A549 (cell line): Measurements from ENCODE around the gene CBLC. TPM values are rescaled to one million over a fixed set of nuclear protein-coding genes. Genes with fewer than 3 reads are reported as not detected.
A peak's percentile ranks its signal among the peaks of the same experiment; 100 is the strongest.

ENCODE experiments used
- ATAC-seq, 2 experiments: fragments of 200-7000 bp in 1 of 2; fragments of >200 bp in 1 of 2; cut with Nextera tagmentation in 1 of 2; cut with Tn5 transposase in 1 of 2; 3 replicates each; pipeline versions ENCODE4 v1.8.0 to v1.9.1; 2018 to 2020; ENCODE audit warnings: mild to moderate bottlenecking in 1 of 2, moderate library complexity in 1 of 2
- CTCF ChIA-PET: fragments of 300-600 bp; sonication (Branson Sonifier 250); formaldehyde crosslinking; extraction: SDS; loops from one replicate; lab custom pipeline; 2021; ENCODE audit warnings: antibody characterized with exemption, inconsistent platforms; lab: Yijun Ruan, JAX
- POLR2A ChIA-PET: fragments of 350-600 bp; formaldehyde crosslinking; extraction: SDS; loops from one replicate; lab custom pipeline; 2021; ENCODE audit warnings: antibody characterized with exemption, inconsistent platforms; lab: Yijun Ruan, JAX
- DNase-seq, 2 experiments: peaks; one replicate each; pipeline versions ENCODE4 v3.0.0 to v3.0.0-alpha.2; 2011 to 2016; ENCODE audit warnings: low read depth in 1 of 2, low spot score in 1 of 2
- FAIRE-seq: peaks from 2 replicates; lab custom pipeline; 2011; peaks lifted over from hg19 to GRCh38; lab: Jason Lieb, UNC
- H3K27ac ChIP-seq, 2 experiments: fragments of >200 bp; sonication (Bioruptor Twin); formaldehyde crosslinking; 3 replicates each; pipeline ENCODE4 v1.5.1; 2016 to 2017
- H3K4me1 ChIP-seq: fragments of >200 bp; sonication (Bioruptor Twin); formaldehyde crosslinking; 3 replicates; pipeline ENCODE4 v1.6.1; 2016
- H3K4me2 ChIP-seq: fragments of >200 bp; sonication (Bioruptor Twin); formaldehyde crosslinking; 3 replicates; pipeline ENCODE4 v1.6.1; 2016
- H3K4me3 ChIP-seq: fragments of >200 bp; sonication (Bioruptor Twin); formaldehyde crosslinking; 3 replicates; pipeline ENCODE4 v1.5.1; 2016
- H3K9me3 ChIP-seq: fragments of >200 bp; sonication (Bioruptor Twin); formaldehyde crosslinking; 3 replicates; pipeline ENCODE4 v1.6.1; 2016
- CBX8 ChIP-seq: fragments of 200-600 bp; sonication (generic); IDR thresholded peaks from 2 replicates; pipeline ENCODE4 v1.6.1; 2016
- HOXA7 ChIP-seq: fragments of 250-450 bp; sonication (Bioruptor Pico); IDR thresholded peaks from 2 replicates; pipeline ENCODE4 v1.5.0; 2020; ENCODE audit warnings: mild to moderate bottlenecking, moderate library complexity
- JUN ChIP-seq, 2 experiments: fragments of >200 bp; sonication (Bioruptor Twin); formaldehyde crosslinking; IDR thresholded peaks; 2 replicates in 1 of 2; 3 replicates in 1 of 2; pipeline ENCODE4 v1.6.1; 2016 to 2017
- KDM1A ChIP-seq: fragments of 200-600 bp; sonication (generic); IDR thresholded peaks from 2 replicates; pipeline ENCODE4 v1.6.1; 2016; ENCODE audit warnings: low read depth, mild to moderate bottlenecking
- NPAS2 ChIP-seq: fragments of 250-450 bp; sonication (Bioruptor Pico); IDR thresholded peaks from 2 replicates; pipeline ENCODE4 v1.8.0; 2022; ENCODE audit warnings: mild to moderate bottlenecking, moderate library complexity, borderline replicate concordance
- RAD21 ChIP-seq, 2 experiments: fragments of >200 bp in 1 of 2; sonication (Bioruptor Twin) in 1 of 2; formaldehyde crosslinking in 1 of 2; IDR thresholded peaks in 1 of 2; conservative IDR thresholded peaks in 1 of 2; 2 replicates in 1 of 2; 3 replicates in 1 of 2; pipeline ENCODE4 v1.6.1; 2012 to 2018; ENCODE audit warnings: inconsistent platforms in 1 of 2
- ZFP36 ChIP-seq: fragments of 450-650 bp; IDR thresholded peaks from 2 replicates; pipeline ENCODE4 v1.6.1; 2014; ENCODE audit warnings: borderline replicate concordance; ENCODE audit not compliant: partially characterized antibody
- ZSCAN20 ChIP-seq: fragments of 250-450 bp; sonication (Bioruptor Pico); IDR thresholded peaks from 2 replicates; pipeline ENCODE4 v1.8.0; 2022; ENCODE audit warnings: mild to moderate bottlenecking, moderate library complexity
- WGBS: methylation state at CpG from one replicate; pipeline ENCODE4 v1.1.6; 2017; ENCODE audit errors: missing lambda C conversion rate; 5-methylcytosine and 5-hydroxymethylcytosine counted together
- polyA plus RNA-seq, 4 experiments: library from polyadenylated mRNA; depleted of rRNA in 3 of 4; stranded (reverse); fragments of >200 nt; fragmentation: RNase III in 1 of 4; extraction: RNeasy Plus Mini Kit Qiagen cat#74134 plus additional on column Dnase treatment in 1 of 4; gene quantifications; 2 replicates in 3 of 4; 3 replicates in 1 of 4; pipeline ENCODE4 v1.2.3, GENCODE V29; 2011 to 2017
- TF ChIP-seq, protein P1 (sequence below): fragments of 150-350 bp; IDR thresholded peaks from 2 replicates; pipeline ENCODE4 v1.6.1; 2014; ENCODE audit warnings: low read depth, mild to moderate bottlenecking, low read length
- TF ChIP-seq, protein P2 (sequence below): fragments of >200 bp; sonication (Bioruptor Twin); formaldehyde crosslinking; IDR thresholded peaks from 2 replicates; pipeline ENCODE4 v1.6.1; 2016
- TF ChIP-seq, protein P3 (sequence below): fragments of 250-450 bp; sonication (Bioruptor Pico); IDR thresholded peaks from 2 replicates; pipeline ENCODE4 v1.5.0; 2021; ENCODE audit warnings: mild to moderate bottlenecking, moderate library complexity, borderline replicate concordance
- TF ChIP-seq, protein P4 (sequence below): fragments of 450-650 bp; IDR thresholded peaks from 2 replicates; pipeline ENCODE4 v1.6.1; 2014; ENCODE audit warnings: antibody characterized with exemption
- TF ChIP-seq, protein P5 (sequence below): IDR thresholded peaks from 2 replicates; pipeline ENCODE4 v1.6.1; 2012

The CBLC gene
- polyA plus RNA-seq, 2 of the 4 experiments (the other 2 are of a cell fraction), result not detected

DNA sequence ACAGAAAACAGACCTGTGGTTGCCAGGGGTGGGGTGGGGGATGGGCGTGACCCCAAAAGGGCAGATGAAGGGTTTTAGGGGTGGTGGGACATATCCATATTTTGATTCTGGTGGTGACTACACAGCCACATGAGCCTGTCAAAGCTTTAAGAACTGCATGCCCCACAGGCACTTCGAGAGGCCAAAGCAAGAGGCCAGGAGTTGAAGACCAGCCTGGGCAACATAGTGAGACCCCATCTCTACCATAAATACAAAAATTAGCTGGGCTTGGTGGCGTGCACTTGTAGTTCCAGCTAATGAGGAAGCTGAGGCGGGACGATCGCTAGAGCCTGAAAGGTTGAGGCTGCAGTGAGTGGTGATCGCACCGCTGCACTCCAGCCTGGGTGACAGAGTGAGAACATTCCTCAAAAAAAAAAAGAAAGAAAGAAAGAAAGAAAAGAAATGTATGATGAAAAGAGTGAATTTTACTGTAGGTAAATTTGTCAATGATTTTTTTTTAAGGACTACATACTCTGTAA, 48.1 kb upstream of the CBLC start:
- peaks cover 39% of the 10 kb centered on the region for H3K4me1 ChIP-seq
- FAIRE-seq (no peak), ATAC-seq (no peak), DNase-seq (no peak)
- TF ChIP-seq JUN (IDR thresholded peaks at IDR 0.05), result peak in 1 of 2 experiments; percentile 19; a peak in 1 of 5 replicates
- TF ChIP-seq NPAS2, result no peak
- TF ChIP-seq HOXA7, result 0 out of 2 replicates have a peak, but pooled peaks have one; percentile 13
- POLR2A ChIA-PET, result interaction anchor here (1.4 to 2.0 kb wide), 2 partner anchors 12 to 16 kb away, joined by 4 to 7 read pairs; no protein-coding TSS in a partner anchor
- no peaks in the 10 kb centered on the region for H3K9me3 ChIP-seq
- WGBS, result 94% methylated on average over 8 of the region's 8 CpGs
- H3K4me2 ChIP-seq, result no peak overlapping the region
- no peak overlapping the region for H3K4me3 ChIP-seq
- peak overlapping the region in 1 of 2 experiments; percentile 97; a peak in 3 of 6 replicates for H3K27ac ChIP-seq
- CTCF ChIA-PET, result interaction anchor here (1.6 to 42.5 kb wide), 5 partner anchors 11 to 75 kb away, joined by 5 to 1899 read pairs (median 30); partner anchors contain the start of genes BCL3 and CBLC

DNA sequence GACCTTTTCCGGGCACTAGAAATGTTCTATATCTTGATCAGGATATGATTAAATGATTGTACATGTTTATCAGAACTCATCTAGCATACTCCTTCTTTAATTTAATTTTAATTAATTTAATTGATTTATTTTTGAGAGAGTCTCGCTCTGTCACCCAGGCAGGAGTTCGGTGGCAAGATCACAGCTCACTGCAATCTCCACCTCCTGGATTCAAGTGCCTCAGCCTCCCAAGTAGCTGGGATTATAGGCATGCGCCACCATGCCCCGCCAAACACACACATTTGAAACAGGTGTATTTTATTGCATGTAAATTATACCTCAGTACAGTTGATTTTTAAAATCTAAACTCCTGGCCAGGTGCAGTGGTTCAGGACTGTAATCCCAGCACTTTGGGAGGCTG, 46.6 kb upstream of the CBLC start:
- POLR2A ChIA-PET, result interaction anchor here (0.9 to 2.5 kb wide), 2 partner anchors 10 to 115 kb away, joined by 3 to 9 read pairs; partner anchors contain the start of gene NECTIN2
- 91% methylated on average over 5 of the region's 5 CpGs for WGBS
- TF ChIP-seq, protein P1, sequence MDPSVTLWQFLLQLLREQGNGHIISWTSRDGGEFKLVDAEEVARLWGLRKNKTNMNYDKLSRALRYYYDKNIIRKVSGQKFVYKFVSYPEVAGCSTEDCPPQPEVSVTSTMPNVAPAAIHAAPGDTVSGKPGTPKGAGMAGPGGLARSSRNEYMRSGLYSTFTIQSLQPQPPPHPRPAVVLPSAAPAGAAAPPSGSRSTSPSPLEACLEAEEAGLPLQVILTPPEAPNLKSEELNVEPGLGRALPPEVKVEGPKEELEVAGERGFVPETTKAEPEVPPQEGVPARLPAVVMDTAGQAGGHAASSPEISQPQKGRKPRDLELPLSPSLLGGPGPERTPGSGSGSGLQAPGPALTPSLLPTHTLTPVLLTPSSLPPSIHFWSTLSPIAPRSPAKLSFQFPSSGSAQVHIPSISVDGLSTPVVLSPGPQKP, result no peak
- TF ChIP-seq, protein P2, sequence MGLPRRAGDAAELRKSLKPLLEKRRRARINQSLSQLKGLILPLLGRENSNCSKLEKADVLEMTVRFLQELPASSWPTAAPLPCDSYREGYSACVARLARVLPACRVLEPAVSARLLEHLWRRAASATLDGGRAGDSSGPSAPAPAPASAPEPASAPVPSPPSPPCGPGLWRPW, result no peak
- TF ChIP-seq, protein P3, sequence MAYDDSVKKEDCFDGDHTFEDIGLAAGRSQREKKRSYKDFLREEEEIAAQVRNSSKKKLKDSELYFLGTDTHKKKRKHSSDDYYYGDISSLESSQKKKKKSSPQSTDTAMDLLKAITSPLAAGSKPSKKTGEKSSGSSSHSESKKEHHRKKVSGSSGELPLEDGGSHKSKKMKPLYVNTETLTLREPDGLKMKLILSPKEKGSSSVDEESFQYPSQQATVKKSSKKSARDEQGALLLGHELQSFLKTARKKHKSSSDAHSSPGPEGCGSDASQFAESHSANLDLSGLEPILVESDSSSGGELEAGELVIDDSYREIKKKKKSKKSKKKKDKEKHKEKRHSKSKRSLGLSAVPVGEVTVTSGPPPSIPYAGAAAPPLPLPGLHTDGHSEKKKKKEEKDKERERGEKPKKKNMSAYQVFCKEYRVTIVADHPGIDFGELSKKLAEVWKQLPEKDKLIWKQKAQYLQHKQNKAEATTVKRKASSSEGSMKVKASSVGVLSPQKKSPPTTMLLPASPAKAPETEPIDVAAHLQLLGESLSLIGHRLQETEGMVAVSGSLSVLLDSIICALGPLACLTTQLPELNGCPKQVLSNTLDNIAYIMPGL (CRISPR knock-in tag), result no peak
- TF ChIP-seq CBX8 (no peak), ZSCAN20 (CRISPR knock-in tag) (no peak), RAD21 (conservative IDR thresholded peaks at IDR 0.05 in 1 of 2, IDR thresholded peaks at IDR 0.05 in 1 of 2) (no peak)
- TF ChIP-seq, protein P4, sequence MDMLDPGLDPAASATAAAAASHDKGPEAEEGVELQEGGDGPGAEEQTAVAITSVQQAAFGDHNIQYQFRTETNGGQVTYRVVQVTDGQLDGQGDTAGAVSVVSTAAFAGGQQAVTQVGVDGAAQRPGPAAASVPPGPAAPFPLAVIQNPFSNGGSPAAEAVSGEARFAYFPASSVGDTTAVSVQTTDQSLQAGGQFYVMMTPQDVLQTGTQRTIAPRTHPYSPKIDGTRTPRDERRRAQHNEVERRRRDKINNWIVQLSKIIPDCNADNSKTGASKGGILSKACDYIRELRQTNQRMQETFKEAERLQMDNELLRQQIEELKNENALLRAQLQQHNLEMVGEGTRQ, result no peak
- TF ChIP-seq, protein P5, sequence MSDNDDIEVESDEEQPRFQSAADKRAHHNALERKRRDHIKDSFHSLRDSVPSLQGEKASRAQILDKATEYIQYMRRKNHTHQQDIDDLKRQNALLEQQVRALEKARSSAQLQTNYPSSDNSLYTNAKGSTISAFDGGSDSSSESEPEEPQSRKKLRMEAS, result no peak
- DNase-seq (no peak), ATAC-seq (no peak), FAIRE-seq (no peak)
- Histone ChIP-seq H3K4me1 (peaks cover 40% of the 10 kb centered on the region), H3K4me3 (no peak overlapping the region), H3K4me2 (no peak overlapping the region), H3K27ac (peak overlapping the region; percentile 8 to 78; a peak in 4 of 6 replicates), H3K9me3 (no peaks in the 10 kb centered on the region)
- CTCF ChIA-PET, result interaction anchor here (0.8 to 42.5 kb wide), 6 partner anchors 7 to 78 kb away, joined by 3 to 1899 read pairs (median 66); partner anchors contain the start of genes BCAM, BCL3 and CBLC

DNA sequence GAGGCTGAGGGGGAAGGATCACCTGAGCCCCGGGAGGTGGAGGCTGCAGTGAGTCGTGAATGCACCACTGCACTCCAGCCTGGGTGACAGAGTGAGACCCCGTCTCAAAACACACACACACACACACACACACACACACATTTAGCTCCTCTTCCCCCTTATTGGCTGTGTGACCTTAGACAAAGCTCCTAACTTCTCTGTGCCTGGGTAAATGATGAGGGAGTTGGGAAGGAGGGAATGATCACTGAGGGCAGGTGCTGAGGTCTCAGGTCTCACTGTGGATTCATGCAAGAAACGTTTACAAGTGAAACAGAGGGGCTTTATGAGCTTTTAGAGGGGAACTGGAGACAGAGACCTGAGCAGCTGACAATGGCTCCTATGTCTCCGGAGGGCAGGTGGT, 46.1 kb upstream of the CBLC start:
- ATAC-seq (peak in 1 of 2 experiments; percentile 56; a peak in 3 of 6 replicates), FAIRE-seq (no peak), DNase-seq (no peak)
- H3K4me3 ChIP-seq, result no peak overlapping the region
- no peak overlapping the region for H3K4me2 ChIP-seq
- TF ChIP-seq KDM1A (no peak), CBX8 (no peak), ZFP36 (peak; percentile 84)
- ChIA-PET CTCF (interaction anchor here (0.7 to 42.5 kb wide), 8 partner anchors 8 to 148 kb away, joined by 3 to 1899 read pairs (median 17); partner anchors contain the start of genes BCAM, BCL3 and CBLC), POLR2A (interaction anchor here (0.9 to 2.5 kb wide), 3 partner anchors 8 to 114 kb away, joined by 3 to 9 read pairs (median 7); partner anchors contain the start of gene NECTIN2)
- H3K9me3 ChIP-seq, result no peaks in the 10 kb centered on the region
- peak overlapping the region; percentile 61 to 78 for H3K27ac ChIP-seq
- H3K4me1 ChIP-seq, result peaks cover 40% of the 10 kb centered on the region
- 66% methylated on average over 5 of the region's 5 CpGs for WGBS
